ENCODE measurements around the gene ARHGAP5.
"Not testable (repeated sequence)": the region's sequence is repeated elsewhere in the genome, so short reads cannot be mapped to it uniquely, and the experiment has no call there.

Gene ARHGAP5

DNA sequence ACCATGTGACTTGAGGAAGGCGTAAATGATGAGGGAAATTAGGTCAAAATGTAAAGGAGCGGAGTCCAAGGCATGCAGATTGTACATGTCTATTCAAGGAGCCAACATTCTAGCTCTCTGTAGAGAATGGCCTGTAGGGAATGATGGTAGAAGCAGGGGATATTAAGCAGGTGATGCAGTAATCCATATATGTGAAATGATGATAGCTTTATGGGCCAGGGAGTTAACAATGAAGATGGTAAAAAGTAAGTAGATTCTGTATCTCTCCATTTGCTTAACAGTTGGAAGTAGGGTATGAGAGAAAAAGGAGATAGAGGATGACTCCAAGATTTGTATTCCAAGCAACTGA is 33.4 kb downstream of the ARHGAP5 start:
- no peak overlapping the region for H3K27ac ChIP-seq
- H3K9ac ChIP-seq, result no peak overlapping the region
- TF ChIP-seq Cebpa-rat (IDR thresholded peaks at IDR 0.05), result no peak

DNA sequence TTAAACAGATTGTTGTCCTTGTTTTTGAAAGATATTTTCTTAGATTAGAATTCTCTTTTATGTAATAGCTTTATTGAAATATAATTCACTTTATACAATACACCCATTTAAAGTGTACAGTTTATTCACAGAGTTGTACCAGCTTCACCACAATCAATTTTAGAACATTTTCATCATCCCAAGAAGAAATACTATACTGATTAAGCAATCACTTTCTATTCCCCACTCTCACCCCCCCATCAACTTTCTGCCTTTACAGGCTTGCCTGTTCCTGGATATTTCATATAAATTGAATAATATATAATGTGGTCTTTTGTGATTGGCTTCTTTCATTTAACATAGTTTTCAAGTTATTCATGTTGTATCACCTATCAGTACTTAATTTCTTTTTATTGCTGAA is 44.4 kb downstream of the ARHGAP5 start:
- Histone ChIP-seq H3K4me2 (no peak overlapping the region), H3K27ac (no peak overlapping the region), H3K4me3 (no peak overlapping the region), H3K9me3 (replicated peaks in 1 of 11) (peaks cover 15 to 54% (median 39%) of the 10 kb centered on the region in 11 experiments), H3K9ac (no peak overlapping the region), H3K27me3 (no peaks in the 10 kb centered on the region), H4K20me1 (peaks cover 0 to 97% (median 0%) of the 10 kb centered on the region in 11 experiments; a peak in 5 of 22 replicates), H3K36me3 (peaks cover 40 to 93% (median 73%) of the 10 kb centered on the region in 11 experiments), H3K4me1 (peaks cover 0 to 4% (median 0%) of the 10 kb centered on the region in 10 experiments; a peak in 1 of 20 replicates)
- no peak for TF ChIP-seq Cebpa-rat (IDR thresholded peaks at IDR 0.05)

More for the DNA sequence above, 33.4 kb downstream of the ARHGAP5 start:
- Histone ChIP-seq H3K9me3 (replicated peaks in 1 of 11) (peaks cover 0 to 47% (median 26%) of the 10 kb centered on the region in 11 experiments; a peak in 17 of 22 replicates), H3K4me3 (no peak overlapping the region), H3K4me2 (no peak overlapping the region), H3K27me3 (no peaks in the 10 kb centered on the region), H3K4me1 (peaks cover 0 to 11% (median 0%) of the 10 kb centered on the region in 10 experiments; a peak in 2 of 20 replicates), H3K36me3 (peaks cover 42 to 88% (median 58%) of the 10 kb centered on the region in 11 experiments), H4K20me1 (peaks cover 0 to 100% (median 5%) of the 10 kb centered on the region in 11 experiments; a peak in 7 of 22 replicates)

DNA sequence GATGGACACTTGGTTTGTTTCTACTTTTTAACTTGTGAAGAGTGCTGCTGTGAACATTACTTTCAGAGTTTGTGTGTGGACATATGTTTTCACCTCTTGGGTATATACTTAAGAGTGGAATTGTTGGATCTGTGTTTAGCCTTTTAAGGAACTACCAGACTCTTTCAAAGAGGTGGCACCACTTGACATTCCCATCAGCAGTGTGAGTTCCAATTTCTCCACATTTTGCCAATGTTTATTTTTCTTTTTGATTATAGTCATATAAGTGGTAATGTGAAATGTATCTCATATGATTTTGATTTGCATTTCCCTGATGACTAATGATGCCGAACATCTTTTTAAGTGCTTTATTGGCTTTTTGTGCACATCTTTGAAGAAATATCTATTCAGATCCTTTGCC is 44.8 kb downstream of the ARHGAP5 start:
- H3K27me3 ChIP-seq, result no peaks in the 10 kb centered on the region
- no peak for TF ChIP-seq Cebpa-rat (IDR thresholded peaks at IDR 0.05)
- no peak overlapping the region for H3K4me3 ChIP-seq
- H3K27ac ChIP-seq, result no peak overlapping the region
- no peak overlapping the region for H3K4me2 ChIP-seq
- H3K4me1 ChIP-seq, result peaks cover 0 to 4% (median 0%) of the 10 kb centered on the region in 10 experiments; a peak in 1 of 20 replicates
- peaks cover 0 to 93% (median 0%) of the 10 kb centered on the region in 11 experiments; a peak in 5 of 22 replicates for H4K20me1 ChIP-seq
- peaks cover 44 to 93% (median 76%) of the 10 kb centered on the region in 11 experiments for H3K36me3 ChIP-seq
- peaks cover 19 to 58% (median 43%) of the 10 kb centered on the region in 11 experiments for H3K9me3 ChIP-seq (replicated peaks in 1 of 11)
- H3K9ac ChIP-seq, result no peak overlapping the region

DNA sequence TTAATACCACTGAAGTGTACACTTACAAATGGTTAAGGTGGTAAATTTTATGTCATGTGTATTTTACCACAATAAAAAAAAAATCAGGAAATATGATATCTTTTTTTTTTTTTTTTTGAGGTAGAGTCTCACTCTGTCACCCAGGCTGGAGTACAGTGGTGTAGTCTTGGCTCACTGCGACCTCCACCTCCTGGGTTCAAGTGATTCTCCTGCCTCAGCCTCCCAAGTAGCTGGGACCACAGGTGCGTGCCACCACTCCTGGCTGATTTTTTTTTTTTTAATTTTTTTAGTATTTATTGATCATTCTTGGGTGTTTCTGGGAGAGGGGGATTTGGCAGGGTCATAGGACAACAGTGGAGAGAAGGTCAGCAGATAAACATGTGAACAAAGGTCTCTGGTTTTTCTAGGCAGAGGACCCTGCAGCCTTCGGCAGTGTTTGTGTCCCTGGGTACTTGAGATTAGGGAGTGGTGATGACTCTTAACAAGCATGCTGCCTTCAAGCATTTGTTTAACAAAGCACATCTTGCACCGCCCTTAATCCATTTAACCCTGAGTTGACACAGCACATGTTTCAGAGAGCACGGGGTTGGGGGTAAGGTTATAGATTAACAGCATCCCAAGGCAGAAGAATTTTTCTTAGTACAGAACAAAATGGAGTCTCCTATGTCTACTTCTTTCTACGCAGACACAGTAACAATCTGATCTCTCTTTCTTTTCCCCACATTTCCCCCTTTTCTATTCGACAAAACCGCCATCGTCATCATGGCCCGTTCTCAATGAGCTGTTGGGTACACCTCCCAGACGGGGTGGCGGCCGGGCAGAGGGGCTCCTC is 50.0 kb downstream of the ARHGAP5 start:
- not testable (repeated sequence) for H3K9ac ChIP-seq, H3K4me2 ChIP-seq, H3K27ac ChIP-seq, H3K27me3 ChIP-seq, H3K4me3 ChIP-seq, H3K4me1 ChIP-seq
- H4K20me1 ChIP-seq, result peaks cover 0 to 65% (median 0%) of the 10 kb centered on the region in 11 experiments; a peak in 3 of 22 replicates
- H3K9me3 ChIP-seq (replicated peaks in 1 of 11), result peaks cover 44 to 90% (median 85%) of the 10 kb centered on the region in 11 experiments
- peaks cover 74 to 99% (median 87%) of the 10 kb centered on the region in 11 experiments for H3K36me3 ChIP-seq

DNA sequence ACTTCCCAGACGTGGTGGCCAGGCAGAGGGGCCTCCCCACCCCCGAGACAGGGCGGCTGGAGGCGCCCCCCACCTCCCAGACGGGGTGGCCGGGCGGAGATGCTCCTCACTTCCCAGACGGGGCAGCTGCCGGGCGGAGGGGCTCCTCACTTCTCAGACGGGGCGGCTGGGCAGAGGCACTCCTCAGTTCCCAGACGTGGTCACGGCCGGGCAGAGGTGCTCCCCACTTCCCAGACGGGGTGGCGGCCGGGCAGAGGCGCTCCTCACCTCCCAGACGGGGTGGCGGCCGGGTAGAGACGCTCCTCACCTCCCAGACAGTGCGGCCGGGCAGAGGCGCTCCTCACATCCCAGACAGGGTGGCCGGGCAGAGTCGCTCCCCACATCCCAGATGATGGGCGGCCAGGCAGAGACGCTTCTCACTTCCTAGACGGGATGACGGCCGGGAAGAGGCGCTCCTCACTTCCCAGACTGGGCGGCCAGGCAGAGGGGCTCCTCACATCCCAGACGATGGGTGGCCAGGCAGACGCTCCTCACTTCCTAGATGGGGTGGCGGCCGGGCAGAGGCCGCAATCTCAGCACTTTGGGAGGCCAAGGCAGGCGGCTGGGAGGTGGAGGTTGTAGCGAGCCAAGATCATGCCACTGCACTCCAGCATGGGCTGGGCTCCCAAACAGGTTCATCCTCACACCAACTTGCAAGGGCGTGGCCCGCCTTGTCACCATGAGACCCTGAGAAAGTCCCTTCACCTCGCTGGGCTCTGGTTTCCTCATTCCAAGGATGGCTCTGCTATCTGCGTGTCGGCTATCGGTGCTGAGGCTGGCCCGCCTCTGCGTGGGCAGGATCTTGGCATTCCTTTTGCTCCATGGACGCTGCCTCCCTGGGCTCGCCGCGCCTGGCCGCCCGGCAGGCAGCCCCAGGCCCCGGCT is 50.9 kb downstream of the ARHGAP5 start:
- Histone ChIP-seq H3K36me3 (peaks cover 69 to 92% (median 79%) of the 10 kb centered on the region in 11 experiments), H3K9me3 (replicated peaks in 1 of 11) (peaks cover 44 to 91% (median 83%) of the 10 kb centered on the region in 11 experiments), H4K20me1 (peaks cover 0 to 56% (median 0%) of the 10 kb centered on the region in 11 experiments; a peak in 3 of 22 replicates), H3K4me3 (0 out of 20 replicates have a peak overlapping the region, but pooled peaks of 2 of the 10 experiments have one; percentile 10 to 15)
- not testable (repeated sequence) for H3K27ac ChIP-seq, H3K27me3 ChIP-seq, H3K9ac ChIP-seq, H3K4me1 ChIP-seq, H3K4me2 ChIP-seq

DNA sequence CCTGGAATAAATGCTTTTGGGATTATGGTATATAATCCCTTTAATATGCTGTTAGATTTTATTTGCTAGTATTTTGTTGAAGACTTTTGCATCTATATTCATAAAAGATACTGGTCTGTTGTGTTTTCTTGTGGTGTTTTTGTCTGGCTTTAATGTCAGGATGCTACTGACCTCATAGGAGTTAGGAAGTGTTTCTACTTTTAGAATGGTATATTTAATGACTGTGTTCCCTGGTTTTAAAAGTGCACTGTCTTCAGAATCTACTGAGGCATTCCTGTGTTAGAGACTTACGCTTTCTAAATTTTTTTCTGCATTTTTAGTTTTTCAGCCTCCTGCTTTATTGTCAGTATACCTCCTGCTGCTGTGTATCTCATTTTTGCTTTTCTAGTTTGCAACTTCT is 51.6 kb downstream of the ARHGAP5 start:
- Histone ChIP-seq H4K20me1 (peaks cover 0 to 50% (median 0%) of the 10 kb centered on the region in 11 experiments; a peak in 3 of 22 replicates), H3K4me2 (no peak overlapping the region), H3K9me3 (replicated peaks in 1 of 11) (peaks cover 44 to 86% (median 82%) of the 10 kb centered on the region in 11 experiments), H3K4me1 (no peaks in the 10 kb centered on the region), H3K27ac (no peak overlapping the region), H3K9ac (no peak overlapping the region), H3K27me3 (no peaks in the 10 kb centered on the region), H3K36me3 (peaks cover 68 to 86% (median 73%) of the 10 kb centered on the region in 11 experiments), H3K4me3 (no peak overlapping the region)
- no peak for TF ChIP-seq Cebpa-rat (IDR thresholded peaks at IDR 0.05)

DNA sequence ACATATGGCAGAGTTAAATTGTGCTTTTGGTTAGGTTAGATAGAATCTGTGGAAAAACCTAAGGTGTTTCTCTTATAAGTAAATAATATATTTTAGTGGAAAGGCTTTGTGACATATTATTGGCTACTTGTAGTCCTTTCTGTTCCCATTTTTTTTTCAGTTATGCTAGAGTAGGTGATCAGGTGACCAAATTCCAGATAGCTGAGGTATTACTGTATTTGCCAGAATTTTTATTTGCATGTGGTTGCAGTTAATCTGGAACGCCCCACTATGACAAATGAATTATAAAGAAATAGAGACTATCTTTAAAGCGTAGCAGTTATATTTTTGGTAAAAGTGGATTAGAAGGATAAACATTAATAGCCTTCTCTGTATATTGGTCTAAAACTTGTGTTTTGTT is 52.0 kb downstream of the ARHGAP5 start:
- H3K4me2 ChIP-seq, result no peak overlapping the region
- H3K9me3 ChIP-seq (replicated peaks in 1 of 11), result peaks cover 44 to 83% (median 78%) of the 10 kb centered on the region in 11 experiments
- H3K4me1 ChIP-seq, result no peaks in the 10 kb centered on the region
- no peak overlapping the region for H3K9ac ChIP-seq
- no peak for TF ChIP-seq Cebpa-rat (IDR thresholded peaks at IDR 0.05)
- H4K20me1 ChIP-seq, result peaks cover 0 to 50% (median 0%) of the 10 kb centered on the region in 11 experiments; a peak in 3 of 22 replicates
- H3K27ac ChIP-seq, result no peak overlapping the region
- H3K36me3 ChIP-seq, result peaks cover 64 to 86% (median 70%) of the 10 kb centered on the region in 11 experiments
- H3K4me3 ChIP-seq, result no peak overlapping the region
- no peaks in the 10 kb centered on the region for H3K27me3 ChIP-seq

DNA sequence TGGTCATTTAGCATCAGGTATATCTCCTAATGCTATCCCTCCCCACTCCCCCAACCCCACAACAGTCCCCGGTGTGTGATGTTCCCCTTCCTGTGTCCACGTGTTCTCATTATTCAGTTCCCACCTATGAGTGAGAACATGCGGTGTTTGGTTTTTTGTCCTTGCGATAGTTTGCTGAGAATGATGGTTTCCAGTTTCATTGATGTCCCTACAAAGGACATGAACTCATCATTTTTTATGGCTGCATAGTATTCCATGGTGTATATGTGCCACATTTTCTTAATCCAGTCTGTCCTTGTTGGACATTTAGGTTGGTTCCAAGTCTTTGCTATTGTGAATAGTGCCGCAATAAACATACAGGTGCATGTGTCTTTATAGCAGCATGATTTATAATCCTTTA is 54.6 kb downstream of the ARHGAP5 start:
- not testable (repeated sequence) for H3K4me3 ChIP-seq

More for the DNA sequence above, 54.6 kb downstream of the ARHGAP5 start:
- not testable (repeated sequence) for H3K4me2 ChIP-seq, H3K27ac ChIP-seq, H3K9ac ChIP-seq, H3K4me1 ChIP-seq, H3K27me3 ChIP-seq
- H4K20me1 ChIP-seq, result peaks cover 0 to 48% (median 0%) of the 10 kb centered on the region in 11 experiments; a peak in 2 of 22 replicates
- H3K36me3 ChIP-seq, result peaks cover 61 to 86% (median 71%) of the 10 kb centered on the region in 11 experiments
- H3K9me3 ChIP-seq (replicated peaks in 1 of 11), result peaks cover 36 to 78% (median 68%) of the 10 kb centered on the region in 11 experiments

Data from BLaER1 treated with 17β-estradiol and CSF1 and Interleukin-3, amounts not matched to agents 10 nM and 100 nM (cell line).